Lower leg skin (tissue), 4 donors: Measurements from ENCODE around the gene RALGAPA1. TPM values are rescaled to one million over a fixed set of nuclear protein-coding genes. Genes with fewer than 3 reads are reported as not detected.

Experiments used
- DNase-seq, 2 donors: peaks; one replicate each; pipeline ENCODE4 v3.0.0-alpha.2; 2019; ENCODE audit warnings: low spot score in 2 of 2
- H3K4me3 ChIP-seq: fragments of 200-600 bp; sonication (generic); 2 replicates; pipeline ENCODE4 v1.5.1; 2017; ENCODE audit warnings: mild to moderate bottlenecking, low read depth; ENCODE audit not compliant: poor library complexity, severe bottlenecking
- CTCF ChIP-seq, 3 donors: fragments of 450-650 bp; IDR thresholded peaks; one replicate each; pipeline ENCODE4 v1.5.1; 2016; ENCODE audit warnings: antibody characterized with exemption in 3 of 3, mild to moderate bottlenecking in 3 of 3, moderate library complexity in 2 of 3
- POLR2A ChIP-seq, 2 donors: fragments of 450-650 bp; IDR thresholded peaks; one replicate each; pipeline ENCODE4 v1.6.1; 2016 to 2017; ENCODE audit warnings: antibody characterized with exemption in 2 of 2, mild to moderate bottlenecking in 1 of 2, moderate library complexity in 1 of 2
- WGBS, 2 donors: methylation state at CpG; one replicate each; pipeline ENCODE4 v1.1.5; 2018; 5-methylcytosine and 5-hydroxymethylcytosine counted together
- intact Hi-C: fragments of 100-400 bp; cut with DNase I; formaldehyde crosslinking; loops from one replicate; pipeline ENCODE4 v1.15.0; 2023; ENCODE audit warnings: low total_unique reads
- total RNA-seq, 4 donors: library from RNA; depleted of rRNA; stranded (reverse); fragments of >200 nt; gene quantifications; one replicate each; pipeline ENCODE4 v1.1.0, GENCODE V29; 2016

RALGAPA1 gene
- total RNA-seq, 4 donors from 2014 or later = 48.4 to 56.9 (median 50.2) TPM

GRCh38 chr14:35643513-35643912 is 165.6 kb downstream of the RALGAPA1 start:
- no peak for TF ChIP-seq POLR2A (IDR thresholded peaks at IDR 0.05)
- no peak for TF ChIP-seq CTCF (IDR thresholded peaks at IDR 0.05)
- intact Hi-C loops = no loop called here
- no peak overlapping the region for H3K4me3 ChIP-seq
- DNase-seq = no peak

- H3K4me3 ChIP-seq = no peak overlapping the region
- TF ChIP-seq CTCF (IDR thresholded peaks at IDR 0.05) (no peak), POLR2A (IDR thresholded peaks at IDR 0.05) (no peak)
- intact Hi-C loops = no loop called here
- DNase-seq = no peak
- 95 to 96% methylated on average over 2 of the region's 2 CpGs for WGBS, 2 donors
Measured at GRCh38 chr14:35637851-35638250, 171.2 kb downstream of the RALGAPA1 start.

GRCh38 chr14:35637269-35637668 is 171.8 kb downstream of the RALGAPA1 start:
- H3K4me3 ChIP-seq = no peak overlapping the region
- TF ChIP-seq CTCF (IDR thresholded peaks at IDR 0.05) (no peak), POLR2A (IDR thresholded peaks at IDR 0.05) (no peak)
- 88 to 93% methylated on average over 2 of the region's 2 CpGs for WGBS, 2 donors
- intact Hi-C loops = no loop called here
- no peak for DNase-seq

- DNase-seq = no peak
Measured at GRCh38 chr14:35632676-35633075, 176.4 kb downstream of the RALGAPA1 start.

GRCh38 chr14:35632271-35632670 is 176.8 kb downstream of the RALGAPA1 start:
- TF ChIP-seq POLR2A (IDR thresholded peaks at IDR 0.05) (no peak), CTCF (IDR thresholded peaks at IDR 0.05) (no peak)
- DNase-seq = no peak
- H3K4me3 ChIP-seq = no peak overlapping the region
- 85 to 91% methylated on average over 3 of the region's 3 CpGs for WGBS, 2 donors
- intact Hi-C loops = no loop called here

More at GRCh38 chr14:35632676-35633075, 176.4 kb downstream of the RALGAPA1 start:
- WGBS, 2 donors = 60 to 68% methylated on average over 1 of the region's 1 CpG
- TF ChIP-seq CTCF (IDR thresholded peaks at IDR 0.05) (no peak), POLR2A (IDR thresholded peaks at IDR 0.05) (no peak)
- intact Hi-C loops = no loop called here
- H3K4me3 ChIP-seq = no peak overlapping the region

- DNase-seq = no peak
- WGBS, 2 donors = 90 to 95% methylated on average over 2 of the region's 2 CpGs
- H3K4me3 ChIP-seq = no peak overlapping the region
- TF ChIP-seq POLR2A (IDR thresholded peaks at IDR 0.05) (no peak), CTCF (IDR thresholded peaks at IDR 0.05) (no peak)
- intact Hi-C loops = no loop called here
Measured at GRCh38 chr14:35631071-35631805, 177.9 kb downstream of the RALGAPA1 start.
